K562 (cell line): ENCODE measurements around the gene ACBD4. TPM values are rescaled to one million over a fixed set of nuclear protein-coding genes. Genes with fewer than 3 reads are reported as not detected.

Experiments
- ARID1B ChIP-seq: fragments of 450-650 bp; IDR thresholded peaks from 2 replicates; pipeline ENCODE4 v1.6.1; 2016; ENCODE audit warnings: antibody characterized with exemption, mild to moderate bottlenecking, inconsistent platforms
- ARID2 ChIP-seq: fragments of 450-650 bp; IDR thresholded peaks from 2 replicates; pipeline ENCODE4 v1.6.1; 2017; ENCODE audit warnings: antibody characterized with exemption, mild to moderate bottlenecking
- ARNT ChIP-seq, 2 experiments: fragments of 450-650 bp; IDR thresholded peaks; 2 replicates each; pipeline ENCODE4 v1.6.1; 2016; ENCODE audit warnings: mild to moderate bottlenecking in 1 of 2
- FOXA3 ChIP-seq, 2 experiments: fragments of 450-650 bp in 1 of 2; sonication (generic) in 1 of 2; formaldehyde crosslinking; IDR thresholded peaks in 1 of 2; conservative IDR thresholded peaks in 1 of 2; 2 replicates each; pipeline versions ENCODE4 v1.4.0 to v1.8.0; 2020 to 2022; ENCODE audit warnings: mild to moderate bottlenecking in 2 of 2, missing genetic modification reagents in 1 of 2
- FOXJ3 ChIP-seq: sonication (generic); formaldehyde crosslinking; IDR thresholded peaks from 2 replicates; pipeline ENCODE4 v1.4.0; 2020; ENCODE audit warnings: mild to moderate bottlenecking, missing genetic modification reagents
- GABPB1 ChIP-seq: sonication (generic); formaldehyde crosslinking; IDR thresholded peaks from 2 replicates; pipeline ENCODE4 v1.8.0; 2022; ENCODE audit warnings: mild to moderate bottlenecking, missing genetic modification reagents
- GMEB1 ChIP-seq: fragments of 250-450 bp; sonication (Bioruptor Pico); IDR thresholded peaks from 2 replicates; pipeline ENCODE4 v1.4.0; 2020; ENCODE audit warnings: mild to moderate bottlenecking
- LCOR ChIP-seq: sonication (generic); formaldehyde crosslinking; IDR thresholded peaks from 2 replicates; pipeline ENCODE4 v1.8.0; 2022; ENCODE audit warnings: mild to moderate bottlenecking, missing genetic modification reagents
- NFYB ChIP-seq: IDR thresholded peaks from 2 replicates; pipeline ENCODE4 v1.6.1; 2011; ENCODE audit warnings: mild to moderate bottlenecking, moderate library complexity; ENCODE audit not compliant: insufficient read length; ENCODE audit errors: extremely low read depth
- TRIM28 ChIP-seq: fragments of 450-650 bp; IDR thresholded peaks from 2 replicates; pipeline ENCODE4 v1.6.1; 2017
- ZBTB7A ChIP-seq: IDR thresholded peaks from 2 replicates; pipeline ENCODE4 v1.6.1; 2011; ENCODE audit warnings: low read depth, mild to moderate bottlenecking, low read length, moderate library complexity, borderline replicate concordance; ENCODE audit not compliant: control insufficient read depth
- polyA plus RNA-seq, 8 experiments: library from polyadenylated mRNA; depleted of rRNA in 4 of 8; stranded (reverse) in 5 of 8; unstranded in 3 of 8; fragments of >200 nt; fragmentation: Nextera tagmentation in 2 of 8; fragmentation: Illumina TruSeq in 1 of 8; extraction: Ambion mirVana in 2 of 8; extraction: Trizol in 1 of 8; gene quantifications; 2 replicates each; pipeline versions ENCODE4 v1.2.1 to v1.2.3, GENCODE V29; 2011 to 2014; ENCODE audit warnings: inconsistent platforms in 1 of 8, missing spikeins in 1 of 8
- total RNA-seq, 7 experiments: library from RNA; depleted of rRNA in 6 of 7; stranded (reverse); fragments of >200 nt in 6 of 7; fragmentation: Illumina TruSeq in 2 of 7; extraction: Trizol in 2 of 7; gene quantifications; 2 replicates each; pipeline versions ENCODE4 v1.2.1 to v1.2.3, GENCODE V29; 2011 to 2021; ENCODE audit warnings: low replicate concordance in 1 of 7
- TF ChIP-seq, protein P1 (sequence below), 2 experiments: fragments of 450-650 bp; formaldehyde crosslinking in 1 of 2; IDR thresholded peaks; 2 replicates each; pipeline versions ENCODE4 v1.4.0 to v1.6.1; 2014 to 2020; ENCODE audit warnings: mild to moderate bottlenecking in 2 of 2, borderline replicate concordance in 1 of 2, low read depth in 1 of 2
- TF ChIP-seq, protein P2 (sequence below): sonication (generic); formaldehyde crosslinking; IDR thresholded peaks from 2 replicates; pipeline ENCODE4 v1.8.0; 2023; ENCODE audit warnings: mild to moderate bottlenecking, missing genetic modification reagents

Gene ACBD4
- total and polyA plus RNA-seq, 9 of the 15 experiments (the other 6 are each of a cell fraction or from before 2014, with no cell fraction given) = 0.14 to 6.9 (median 4.6) TPM

DNA sequence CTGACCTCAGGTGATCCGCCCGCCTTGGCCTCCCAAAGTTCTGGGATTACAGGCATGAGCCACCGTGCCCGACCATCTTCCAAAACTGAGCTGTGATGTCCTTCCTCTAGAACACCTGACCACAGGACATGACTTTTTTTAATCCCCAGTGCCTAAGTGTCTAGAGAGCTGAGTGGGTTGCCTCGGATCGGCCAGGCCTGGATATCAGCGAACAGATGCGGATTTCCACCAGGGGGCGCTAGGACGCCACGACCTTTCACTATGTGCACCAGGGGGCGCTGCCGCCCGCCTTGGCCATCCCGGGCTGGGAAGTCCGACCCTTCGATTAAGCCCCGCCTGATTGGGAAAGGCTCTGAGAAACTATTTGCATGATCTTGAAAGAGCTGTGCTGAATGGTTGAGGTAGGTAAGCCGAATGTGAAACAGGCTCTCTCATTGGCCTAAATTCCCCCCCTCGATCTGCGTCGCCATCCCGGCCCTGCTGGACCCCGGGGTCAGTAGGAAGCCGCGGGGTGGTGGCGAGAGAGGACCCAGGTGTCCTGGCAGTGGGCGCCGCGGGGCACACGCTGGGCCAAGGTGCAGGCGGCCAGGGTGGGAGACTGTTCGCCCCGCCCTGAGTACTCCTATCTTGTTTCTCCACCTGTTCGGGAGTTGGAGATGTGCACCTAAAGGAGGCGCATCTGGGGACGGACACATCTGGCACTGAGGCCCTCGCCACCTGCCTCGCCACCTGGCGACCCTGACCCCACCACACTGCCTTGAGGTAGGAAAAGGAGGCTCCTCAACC, at the start of gene ACBD4 (continued):
- TF ChIP-seq, protein P1, sequence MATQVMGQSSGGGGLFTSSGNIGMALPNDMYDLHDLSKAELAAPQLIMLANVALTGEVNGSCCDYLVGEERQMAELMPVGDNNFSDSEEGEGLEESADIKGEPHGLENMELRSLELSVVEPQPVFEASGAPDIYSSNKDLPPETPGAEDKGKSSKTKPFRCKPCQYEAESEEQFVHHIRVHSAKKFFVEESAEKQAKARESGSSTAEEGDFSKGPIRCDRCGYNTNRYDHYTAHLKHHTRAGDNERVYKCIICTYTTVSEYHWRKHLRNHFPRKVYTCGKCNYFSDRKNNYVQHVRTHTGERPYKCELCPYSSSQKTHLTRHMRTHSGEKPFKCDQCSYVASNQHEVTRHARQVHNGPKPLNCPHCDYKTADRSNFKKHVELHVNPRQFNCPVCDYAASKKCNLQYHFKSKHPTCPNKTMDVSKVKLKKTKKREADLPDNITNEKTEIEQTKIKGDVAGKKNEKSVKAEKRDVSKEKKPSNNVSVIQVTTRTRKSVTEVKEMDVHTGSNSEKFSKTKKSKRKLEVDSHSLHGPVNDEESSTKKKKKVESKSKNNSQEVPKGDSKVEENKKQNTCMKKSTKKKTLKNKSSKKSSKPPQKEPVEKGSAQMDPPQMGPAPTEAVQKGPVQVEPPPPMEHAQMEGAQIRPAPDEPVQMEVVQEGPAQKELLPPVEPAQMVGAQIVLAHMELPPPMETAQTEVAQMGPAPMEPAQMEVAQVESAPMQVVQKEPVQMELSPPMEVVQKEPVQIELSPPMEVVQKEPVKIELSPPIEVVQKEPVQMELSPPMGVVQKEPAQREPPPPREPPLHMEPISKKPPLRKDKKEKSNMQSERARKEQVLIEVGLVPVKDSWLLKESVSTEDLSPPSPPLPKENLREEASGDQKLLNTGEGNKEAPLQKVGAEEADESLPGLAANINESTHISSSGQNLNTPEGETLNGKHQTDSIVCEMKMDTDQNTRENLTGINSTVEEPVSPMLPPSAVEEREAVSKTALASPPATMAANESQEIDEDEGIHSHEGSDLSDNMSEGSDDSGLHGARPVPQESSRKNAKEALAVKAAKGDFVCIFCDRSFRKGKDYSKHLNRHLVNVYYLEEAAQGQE (IDR thresholded peaks at IDR 0.05; ENCODE audit: borderline replicate concordance) = peak; percentile 98
- TF ChIP-seq, protein P1 (CRISPR knock-in tag; IDR thresholded peaks at IDR 0.05; ENCODE audit: low read depth) = no peak
- peak; percentile 19 to 88; a peak in 2 of 4 replicates for TF ChIP-seq ARNT (IDR thresholded peaks at IDR 0.05)
- TF ChIP-seq FOXJ3 (CRISPR knock-in tag) = no peak
- TF ChIP-seq GABPB1 (CRISPR knock-in tag) = peak; percentile 75
- peak; percentile 61 for TF ChIP-seq NFYB
- peak; percentile 14; the same call in 1 of the 2 replicates for TF ChIP-seq TRIM28
- TF ChIP-seq GMEB1 (CRISPR knock-in tag) = no peak
- TF ChIP-seq FOXA3 (CRISPR knock-in tag; conservative IDR thresholded peaks at IDR 0.05 in 1 of 2, IDR thresholded peaks at IDR 0.05 in 1 of 2) = peak in 1 of 2 experiments; percentile 49; a peak in 2 of 4 replicates
- peak; percentile 56 for TF ChIP-seq ZBTB7A
- TF ChIP-seq, protein P2, sequence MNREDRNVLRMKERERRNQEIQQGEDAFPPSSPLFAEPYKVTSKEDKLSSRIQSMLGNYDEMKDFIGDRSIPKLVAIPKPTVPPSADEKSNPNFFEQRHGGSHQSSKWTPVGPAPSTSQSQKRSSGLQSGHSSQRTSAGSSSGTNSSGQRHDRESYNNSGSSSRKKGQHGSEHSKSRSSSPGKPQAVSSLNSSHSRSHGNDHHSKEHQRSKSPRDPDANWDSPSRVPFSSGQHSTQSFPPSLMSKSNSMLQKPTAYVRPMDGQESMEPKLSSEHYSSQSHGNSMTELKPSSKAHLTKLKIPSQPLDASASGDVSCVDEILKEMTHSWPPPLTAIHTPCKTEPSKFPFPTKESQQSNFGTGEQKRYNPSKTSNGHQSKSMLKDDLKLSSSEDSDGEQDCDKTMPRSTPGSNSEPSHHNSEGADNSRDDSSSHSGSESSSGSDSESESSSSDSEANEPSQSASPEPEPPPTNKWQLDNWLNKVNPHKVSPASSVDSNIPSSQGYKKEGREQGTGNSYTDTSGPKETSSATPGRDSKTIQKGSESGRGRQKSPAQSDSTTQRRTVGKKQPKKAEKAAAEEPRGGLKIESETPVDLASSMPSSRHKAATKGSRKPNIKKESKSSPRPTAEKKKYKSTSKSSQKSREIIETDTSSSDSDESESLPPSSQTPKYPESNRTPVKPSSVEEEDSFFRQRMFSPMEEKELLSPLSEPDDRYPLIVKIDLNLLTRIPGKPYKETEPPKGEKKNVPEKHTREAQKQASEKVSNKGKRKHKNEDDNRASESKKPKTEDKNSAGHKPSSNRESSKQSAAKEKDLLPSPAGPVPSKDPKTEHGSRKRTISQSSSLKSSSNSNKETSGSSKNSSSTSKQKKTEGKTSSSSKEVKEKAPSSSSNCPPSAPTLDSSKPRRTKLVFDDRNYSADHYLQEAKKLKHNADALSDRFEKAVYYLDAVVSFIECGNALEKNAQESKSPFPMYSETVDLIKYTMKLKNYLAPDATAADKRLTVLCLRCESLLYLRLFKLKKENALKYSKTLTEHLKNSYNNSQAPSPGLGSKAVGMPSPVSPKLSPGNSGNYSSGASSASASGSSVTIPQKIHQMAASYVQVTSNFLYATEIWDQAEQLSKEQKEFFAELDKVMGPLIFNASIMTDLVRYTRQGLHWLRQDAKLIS (CRISPR knock-in tag) = 0 out of 2 replicates have a peak, but pooled peaks have one; percentile 35
- TF ChIP-seq ARID1B = peak; percentile 86
- peak; percentile 92 for TF ChIP-seq LCOR
- TF ChIP-seq ARID2 = peak; percentile 98; the same call in 1 of the 2 replicates
